Activated CD4-positive, alpha-beta T cell treated with anti-CD3 and anti-CD28 coated beads for 36 hours (primary cell): ENCODE data around the gene TNFAIP8. TPM values are rescaled to one million over a fixed set of nuclear protein-coding genes. Genes with fewer than 3 reads are reported as not detected.

ENCODE experiments used
- ATAC-seq: fragments of 200-7000 bp; cut with Tn5 transposase; one replicate; pipeline ENCODE4 v1.10.0; 2021; ENCODE audit warnings: mild to moderate bottlenecking, moderate library complexity
- CTCF ChIA-PET: fragments of 350-600 bp; sonication (Branson Sonifier 250); formaldehyde crosslinking; loops from one replicate; lab custom pipeline; 2021; ENCODE audit warnings: antibody characterized with exemption; lab: Charles Lee
- POLR2A ChIA-PET: fragments of 350-600 bp; sonication (Branson Sonifier 250); formaldehyde crosslinking; loops from one replicate; lab custom pipeline; 2021; ENCODE audit warnings: antibody characterized with exemption, inconsistent platforms; lab: Charles Lee
- DNase-seq: peaks from one replicate; pipeline ENCODE4 v3.0.0-alpha.2; 2020
- H3K27ac Mint-ChIP-seq: one replicate; pipeline ENCODE4 v1.8.0; 2021; ENCODE audit warnings: mixed read lengths
- H3K27me3 Mint-ChIP-seq: one replicate; pipeline ENCODE4 v1.8.0; 2021; ENCODE audit warnings: mixed read lengths
- H3K36me3 Mint-ChIP-seq: one replicate; pipeline ENCODE4 v1.8.0; 2021; ENCODE audit warnings: low read depth, mixed read lengths
- H3K4me1 Mint-ChIP-seq: one replicate; pipeline ENCODE4 v1.8.0; 2021; ENCODE audit warnings: mixed read lengths
- H3K4me3 Mint-ChIP-seq: one replicate; pipeline ENCODE4 v1.8.0; 2021; ENCODE audit warnings: mild to moderate bottlenecking, moderate library complexity, mixed read lengths
- H3K9me3 Mint-ChIP-seq: one replicate; pipeline ENCODE4 v1.8.0; 2021; ENCODE audit warnings: low read depth, mixed read lengths
- intact Hi-C, 2 experiments: fragments of 100-400 bp; cut with DNase I in 1 of 2; cut with micrococcal nuclease in 1 of 2; formaldehyde crosslinking; loops; one replicate each; pipeline versions ENCODE4 v1.14.2 to v1.15.1; 2022 to 2024; cut with DNase I, micrococcal nuclease
- total RNA-seq, 2 experiments: library from RNA; stranded (reverse); gene quantifications; one replicate each; pipeline ENCODE4 v1.2.3, GENCODE V29; 2021

Gene TNFAIP8
- total RNA-seq, 2 experiments from 2014 or later, result 166 to 171 TPM

DNA sequence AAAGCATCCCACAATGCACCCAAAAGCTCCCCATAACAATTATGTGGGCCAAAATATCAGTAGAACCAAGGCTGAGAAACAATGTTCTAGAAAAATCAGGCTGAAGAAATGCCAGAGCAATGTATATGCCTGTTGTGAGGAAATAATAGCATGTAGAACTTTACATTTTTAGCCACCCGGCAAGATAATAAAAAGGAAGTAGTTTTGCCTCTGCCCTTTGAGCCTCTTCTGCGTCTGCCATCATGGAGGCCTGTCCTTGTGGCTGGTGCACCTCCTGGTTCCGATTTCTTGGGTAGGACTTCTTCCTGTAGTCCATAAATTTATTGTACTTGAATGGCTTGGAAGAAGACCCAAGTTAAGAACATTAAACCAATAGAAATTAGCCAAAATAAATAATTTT lies 38.9 kb upstream of the TNFAIP8 start:
- Mint-ChIP-seq H3K4me1 (peaks cover 94% of the 10 kb centered on the region), H3K27me3 (no peaks in the 10 kb centered on the region), H3K36me3 (peaks cover 43% of the 10 kb centered on the region), H3K27ac (peak overlapping the region; percentile 91), H3K4me3 (no peak overlapping the region), H3K9me3 (no peaks in the 10 kb centered on the region)
- DNase-seq (no peak), ATAC-seq (no peak)
- ChIA-PET POLR2A (no interaction called here), CTCF (interaction anchor here (0.6 to 2.5 kb wide), 10 partner anchors 11 to 95 kb away, joined by 3 to 18 read pairs (median 7); no protein-coding TSS in a partner anchor)
- intact Hi-C loops, result loop anchor here (1.0 to 5.0 kb wide), 2 partner anchors 10 to 330 kb away; partner anchors contain the start of gene DTWD2 (in 1 of the 2)

DNA sequence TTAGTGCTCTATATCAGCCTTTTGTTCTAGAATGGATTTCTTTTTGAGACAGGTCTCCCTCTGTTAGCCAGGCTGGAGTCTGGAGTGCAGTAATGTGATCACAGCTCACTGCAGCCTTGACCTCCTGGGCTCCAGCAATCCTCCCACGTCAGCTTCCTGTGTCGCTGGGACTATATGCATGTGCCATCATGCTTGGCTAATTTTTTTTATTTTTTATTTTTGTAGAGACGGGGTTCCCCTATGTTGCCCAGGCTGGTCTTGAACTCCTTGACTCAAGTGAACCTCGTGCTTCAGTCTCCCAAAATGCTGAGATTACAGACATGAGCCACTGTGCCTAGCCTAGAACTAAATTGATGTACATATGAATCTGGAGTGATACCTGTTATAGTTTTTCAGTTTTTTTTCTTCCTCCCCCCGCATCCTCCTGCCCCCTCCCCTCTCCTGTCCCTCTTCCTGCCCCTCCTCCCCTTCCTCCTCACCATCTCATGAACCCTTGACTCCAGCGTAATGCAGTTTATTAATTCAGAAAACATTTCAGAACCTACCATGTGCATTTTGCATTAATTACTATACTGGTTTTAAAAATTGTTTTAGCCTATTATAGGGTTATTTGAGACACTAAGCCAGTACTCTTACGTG lies 37.4 kb upstream of the TNFAIP8 start:
- ChIA-PET POLR2A (no interaction called here), CTCF (interaction anchor here (0.7 to 1.2 kb wide), 6 partner anchors 9 to 329 kb away, joined by 3 to 5 read pairs (median 3); no protein-coding TSS in a partner anchor)
- no peaks in the 10 kb centered on the region for H3K9me3 Mint-ChIP-seq
- ATAC-seq (peak; percentile 11), DNase-seq (peak; percentile 51)
- H3K27me3 Mint-ChIP-seq, result no peaks in the 10 kb centered on the region
- peaks cover 43% of the 10 kb centered on the region for H3K36me3 Mint-ChIP-seq
- intact Hi-C loops, result loop anchor here in 1 of 2 experiments (5.0 kb wide), 1 partner anchor 331 kb away; the partner anchor contains the start of gene DTWD2
- H3K4me1 Mint-ChIP-seq, result peaks cover 94% of the 10 kb centered on the region
- peak overlapping the region; percentile 20 for H3K4me3 Mint-ChIP-seq
- H3K27ac Mint-ChIP-seq, result peak overlapping the region; percentile 86

DNA sequence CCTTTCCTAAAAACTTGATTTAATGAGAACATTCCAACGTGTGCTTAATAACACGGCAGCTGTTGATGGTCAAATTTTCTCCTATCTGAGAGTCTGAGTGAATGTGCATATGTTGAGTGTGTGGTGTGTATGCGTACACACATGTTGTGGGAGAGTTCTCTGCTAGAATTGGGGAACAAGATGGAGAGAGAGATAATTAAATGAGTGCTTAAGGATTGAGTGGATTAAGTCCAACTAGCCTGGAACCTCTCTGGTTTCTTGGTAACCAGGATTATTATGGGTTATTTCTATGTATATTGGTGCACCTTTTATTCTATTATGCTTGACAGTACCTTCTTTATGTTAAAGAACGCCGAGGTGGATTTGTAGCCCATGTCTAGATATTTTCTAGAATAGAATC lies 36.4 kb upstream of the TNFAIP8 start:
- intact Hi-C loops, result loop anchor here in 1 of 2 experiments (5.0 kb wide), 1 partner anchor 332 kb away; the partner anchor contains the start of gene DTWD2
- Mint-ChIP-seq H3K4me3 (peak overlapping the region; percentile 42), H3K36me3 (peaks cover 43% of the 10 kb centered on the region), H3K27me3 (no peaks in the 10 kb centered on the region), H3K4me1 (peaks cover 94% of the 10 kb centered on the region), H3K9me3 (no peaks in the 10 kb centered on the region), H3K27ac (peak overlapping the region; percentile 94)
- POLR2A ChIA-PET, result no interaction called here
- CTCF ChIA-PET, result no interaction called here
- DNase-seq (no peak), ATAC-seq (no peak)

DNA sequence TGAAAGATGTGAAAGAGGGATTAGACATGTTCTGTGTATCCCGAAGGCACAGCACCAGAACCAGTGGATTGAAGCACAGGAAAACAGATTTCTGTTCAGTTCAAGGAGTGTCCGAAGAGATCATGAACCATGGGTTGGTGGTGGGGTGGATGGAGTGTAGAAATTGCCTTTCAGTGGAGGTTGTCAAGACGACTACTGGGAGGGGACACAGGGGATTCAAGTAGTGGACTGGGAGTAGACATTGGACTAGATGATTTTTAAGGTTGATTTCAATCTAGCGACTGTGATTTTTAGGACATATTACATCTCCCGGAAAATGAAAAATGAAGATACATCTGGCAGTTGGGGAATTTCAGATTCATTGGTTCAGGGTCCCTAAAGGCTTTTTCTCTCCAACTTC lies 35.9 kb upstream of the TNFAIP8 start:
- Mint-ChIP-seq H3K36me3 (peaks cover 43% of the 10 kb centered on the region), H3K4me1 (peaks cover 94% of the 10 kb centered on the region), H3K27ac (peak overlapping the region; percentile 94), H3K27me3 (no peaks in the 10 kb centered on the region), H3K4me3 (peak overlapping the region; percentile 42), H3K9me3 (no peaks in the 10 kb centered on the region)
- ATAC-seq (no peak), DNase-seq (no peak)
- ChIA-PET POLR2A (no interaction called here), CTCF (interaction anchor here (0.7 kb wide), 1 partner anchor 16 kb away, joined by 3 read pairs; no protein-coding TSS in a partner anchor)
- intact Hi-C loops, result loop anchor here in 1 of 2 experiments (5.0 kb wide), 1 partner anchor 333 kb away; the partner anchor contains the start of gene DTWD2

DNA sequence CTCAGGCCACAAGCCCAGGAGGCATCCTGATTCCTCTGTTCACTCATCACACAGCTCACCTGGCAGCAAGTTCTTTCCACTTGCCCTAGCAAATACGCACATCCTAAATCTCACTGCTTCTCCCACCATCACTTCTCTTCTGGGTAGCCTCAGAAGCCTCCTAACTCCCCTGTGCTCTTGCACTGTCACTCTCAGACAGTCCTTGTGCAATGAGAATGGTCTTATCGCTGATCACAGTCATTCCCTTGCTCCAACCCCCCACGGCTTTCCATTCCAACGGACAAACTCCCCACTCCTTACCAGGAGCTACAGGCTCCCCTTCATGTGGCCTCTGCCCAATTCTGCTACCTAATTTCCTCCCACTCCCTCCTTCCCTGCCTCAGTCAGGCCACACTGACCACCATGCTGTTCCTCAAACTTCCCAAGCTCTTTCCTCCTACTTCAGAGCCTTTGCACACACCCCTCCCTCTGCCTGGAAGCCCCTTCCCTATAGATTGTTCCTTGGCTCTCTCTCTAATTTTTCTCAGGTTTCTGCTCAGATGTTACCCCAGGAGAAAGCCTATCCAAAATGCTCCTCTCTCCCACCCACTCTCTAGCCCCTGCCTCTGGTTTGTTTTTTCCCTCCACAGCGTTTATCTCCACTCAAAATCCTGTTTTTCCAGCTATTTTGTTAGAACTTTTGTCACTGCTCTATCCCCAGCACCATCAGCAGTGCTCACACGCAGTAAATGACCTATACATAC lies 34.1 kb upstream of the TNFAIP8 start:
- no peak for DNase-seq
- H3K27me3 Mint-ChIP-seq, result no peaks in the 10 kb centered on the region
- peaks cover 36% of the 10 kb centered on the region for H3K36me3 Mint-ChIP-seq
- CTCF ChIA-PET, result interaction anchor here (0.9 to 2.4 kb wide), 7 partner anchors 13 to 90 kb away, joined by 3 to 10 read pairs (median 3); no protein-coding TSS in a partner anchor
- no peak for ATAC-seq
- no peaks in the 10 kb centered on the region for H3K9me3 Mint-ChIP-seq
- POLR2A ChIA-PET, result no interaction called here
- intact Hi-C loops, result no loop called here
- peak overlapping the region; percentile 42 for H3K4me3 Mint-ChIP-seq
- H3K4me1 Mint-ChIP-seq, result peaks cover 92% of the 10 kb centered on the region
- peak overlapping the region; percentile 94 for H3K27ac Mint-ChIP-seq

DNA sequence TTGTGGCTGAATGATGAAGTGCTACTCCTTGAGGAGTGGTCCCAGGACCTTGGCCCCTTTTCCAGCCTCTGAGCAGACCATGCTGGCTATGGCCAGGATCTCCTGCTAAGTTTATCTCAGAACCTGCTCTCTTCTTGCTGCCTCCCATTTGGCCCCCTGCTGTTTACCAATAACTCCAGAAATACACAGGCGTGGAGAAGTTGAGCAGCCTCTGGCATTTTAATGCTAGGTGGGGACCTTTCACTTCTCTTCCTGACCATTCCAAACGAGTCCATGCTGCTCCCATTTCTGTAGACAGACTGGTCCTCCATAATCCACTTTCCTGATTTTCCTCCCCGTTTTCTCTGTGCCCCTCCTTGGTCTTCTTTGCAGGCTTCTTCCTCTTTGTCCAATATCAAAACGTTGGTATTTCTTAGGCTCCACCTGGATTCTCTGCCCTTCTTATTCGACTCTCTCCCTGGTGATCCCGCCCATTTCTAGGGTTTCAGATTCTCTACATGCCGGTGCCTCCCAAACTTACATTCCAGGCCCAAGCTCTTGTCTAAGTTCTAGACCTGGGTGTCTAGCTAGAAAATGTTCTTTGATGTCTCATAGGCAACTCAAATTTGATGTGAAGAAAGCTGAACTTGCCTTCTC lies 33.4 kb upstream of the TNFAIP8 start:
- peak overlapping the region; percentile 42 for H3K4me3 Mint-ChIP-seq
- peaks cover 33% of the 10 kb centered on the region for H3K36me3 Mint-ChIP-seq
- CTCF ChIA-PET, result interaction anchor here (0.6 to 2.4 kb wide), 12 partner anchors 12 to 89 kb away, joined by 3 to 14 read pairs (median 4); no protein-coding TSS in a partner anchor
- intact Hi-C loops, result no loop called here
- H3K27ac Mint-ChIP-seq, result peak overlapping the region; percentile 94
- H3K27me3 Mint-ChIP-seq, result no peaks in the 10 kb centered on the region
- POLR2A ChIA-PET, result interaction anchor here (0.6 to 1.1 kb wide), 4 partner anchors 10 to 274 kb away, joined by 3 to 5 read pairs (median 4); partner anchors contain the start of gene DMXL1
- ATAC-seq, result no peak
- DNase-seq, result no peak
- H3K4me1 Mint-ChIP-seq, result peaks cover 96% of the 10 kb centered on the region
- no peaks in the 10 kb centered on the region for H3K9me3 Mint-ChIP-seq

DNA sequence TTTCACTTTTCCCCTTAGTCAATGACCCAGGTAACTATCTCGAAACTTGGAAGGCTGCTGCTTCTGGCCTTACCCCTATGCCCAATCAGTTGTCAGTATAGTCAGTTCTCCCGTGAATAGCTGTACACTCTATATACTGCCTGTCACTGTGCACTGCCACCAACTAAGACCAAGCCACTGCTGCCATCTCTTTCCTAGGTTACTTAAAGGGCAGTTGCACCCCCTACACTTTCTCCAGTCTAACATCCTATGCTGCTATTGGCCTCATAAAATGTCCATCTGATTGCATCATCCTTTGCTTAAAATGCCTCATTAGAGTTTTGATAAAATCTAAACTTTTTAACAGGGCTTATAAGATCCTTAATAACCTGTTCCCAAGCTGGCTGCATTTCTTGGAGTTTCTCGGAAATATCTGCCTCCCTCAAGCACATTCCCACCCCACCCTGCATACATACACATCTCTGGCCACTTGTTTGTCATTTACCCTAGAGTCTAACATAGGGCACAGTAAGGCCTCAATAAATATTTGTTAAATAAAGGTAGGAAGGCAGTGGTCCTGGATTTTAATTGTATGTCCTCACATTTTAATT lies 32.8 kb upstream of the TNFAIP8 start:
- H3K27me3 Mint-ChIP-seq, result no peaks in the 10 kb centered on the region
- intact Hi-C loops, result no loop called here
- peak; percentile 54 for DNase-seq
- ATAC-seq, result peak; percentile 71
- CTCF ChIA-PET, result interaction anchor here (0.6 to 2.4 kb wide), 14 partner anchors 7 to 88 kb away, joined by 3 to 14 read pairs (median 4); no protein-coding TSS in a partner anchor
- H3K9me3 Mint-ChIP-seq, result no peaks in the 10 kb centered on the region
- POLR2A ChIA-PET, result interaction anchor here (0.6 to 1.1 kb wide), 5 partner anchors 10 to 274 kb away, joined by 3 to 5 read pairs (median 4); partner anchors contain the start of gene DMXL1
- peak overlapping the region; percentile 94 for H3K27ac Mint-ChIP-seq
- peaks cover 32% of the 10 kb centered on the region for H3K36me3 Mint-ChIP-seq
- H3K4me3 Mint-ChIP-seq, result peak overlapping the region; percentile 42
- peaks cover 96% of the 10 kb centered on the region for H3K4me1 Mint-ChIP-seq

DNA sequence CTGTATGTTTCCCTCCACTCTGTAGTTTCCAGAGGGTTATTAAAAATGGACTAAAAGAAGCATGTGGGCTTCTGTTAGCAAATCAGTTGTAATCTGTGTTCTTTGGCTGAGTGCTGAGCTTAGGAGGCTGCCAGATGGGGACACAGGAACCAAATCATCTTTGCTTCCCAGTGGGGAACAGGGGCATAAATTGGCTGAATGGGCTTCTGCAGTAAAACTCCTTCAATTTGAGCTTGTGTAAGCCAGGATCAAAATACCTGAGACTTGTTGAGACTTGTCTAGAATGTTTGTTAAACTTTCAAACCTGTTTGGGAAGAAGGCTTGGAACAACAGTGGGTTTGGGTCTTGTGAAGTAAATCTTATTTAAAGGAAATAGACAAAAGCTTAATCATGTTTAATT lies 32.2 kb upstream of the TNFAIP8 start:
- ChIA-PET POLR2A (interaction anchor here (0.6 to 1.0 kb wide), 3 partner anchors 9 to 36 kb away, joined by 3 to 6 read pairs (median 3); no protein-coding TSS in a partner anchor), CTCF (interaction anchor here (0.9 to 2.4 kb wide), 13 partner anchors 8 to 88 kb away, joined by 3 to 14 read pairs (median 4); no protein-coding TSS in a partner anchor)
- Mint-ChIP-seq H3K36me3 (peaks cover 33% of the 10 kb centered on the region), H3K4me3 (no peak overlapping the region), H3K4me1 (peaks cover 96% of the 10 kb centered on the region), H3K27ac (peak overlapping the region; percentile 94), H3K9me3 (no peaks in the 10 kb centered on the region), H3K27me3 (no peaks in the 10 kb centered on the region)
- intact Hi-C loops, result no loop called here
- ATAC-seq, result no peak
- no peak for DNase-seq

DNA sequence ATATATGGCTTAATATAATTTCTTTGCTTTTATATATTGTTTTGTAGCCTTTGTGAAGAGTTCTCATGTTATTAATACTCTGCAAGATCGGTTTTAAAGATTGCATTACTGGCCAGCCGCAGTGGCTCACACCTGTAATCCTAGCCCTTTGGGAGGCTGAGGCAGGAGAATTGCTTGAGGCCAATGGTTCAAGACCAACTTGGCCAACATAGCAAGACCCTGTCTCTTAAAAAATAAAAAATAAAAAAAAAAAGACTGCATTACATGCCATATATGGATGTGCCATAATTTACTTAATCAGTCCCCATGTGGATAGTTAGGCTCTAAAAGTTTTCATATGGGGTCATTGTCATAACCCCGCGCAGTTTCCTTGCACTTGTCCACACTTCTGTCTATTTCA lies 31.0 kb upstream of the TNFAIP8 start:
- H3K4me3 Mint-ChIP-seq, result no peak overlapping the region
- H3K9me3 Mint-ChIP-seq, result no peaks in the 10 kb centered on the region
- POLR2A ChIA-PET, result no interaction called here
- peaks cover 97% of the 10 kb centered on the region for H3K4me1 Mint-ChIP-seq
- DNase-seq (no peak), ATAC-seq (no peak)
- intact Hi-C loops, result no loop called here
- H3K27ac Mint-ChIP-seq, result peak overlapping the region; percentile 27
- H3K36me3 Mint-ChIP-seq, result peaks cover 30% of the 10 kb centered on the region
- H3K27me3 Mint-ChIP-seq, result no peaks in the 10 kb centered on the region
- CTCF ChIA-PET, result no interaction called here

DNA sequence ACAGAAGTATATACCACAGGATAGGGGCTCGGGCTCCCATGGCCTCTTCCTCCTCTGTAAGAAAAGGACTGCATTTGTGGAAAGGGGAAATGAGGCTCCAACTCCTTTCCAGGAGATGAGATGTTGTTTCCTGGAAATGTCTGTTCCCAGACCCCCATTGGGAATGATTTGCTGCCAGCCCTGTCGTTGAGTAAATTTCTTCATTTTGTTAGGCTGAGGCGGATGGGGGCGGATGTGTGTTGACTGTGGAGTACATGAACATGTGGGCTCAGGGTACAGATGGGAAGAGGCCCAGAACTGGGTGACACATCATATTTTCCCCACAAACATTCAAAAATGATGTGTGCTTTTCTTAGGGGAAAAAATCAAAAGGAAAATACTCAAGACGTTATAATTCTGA lies 28.8 kb upstream of the TNFAIP8 start:
- ATAC-seq (peak; percentile 40), DNase-seq (peak; percentile 80)
- H3K4me3 Mint-ChIP-seq, result peak overlapping the region; percentile 53

More for the DNA sequence above, 28.8 kb upstream of the TNFAIP8 start:
- ChIA-PET CTCF (interaction anchor here (1.0 to 1.6 kb wide), 5 partner anchors 9 to 59 kb away, joined by 3 to 6 read pairs (median 4); no protein-coding TSS in a partner anchor), POLR2A (no interaction called here)
- H3K27ac Mint-ChIP-seq, result peak overlapping the region; percentile 98
- no peaks in the 10 kb centered on the region for H3K27me3 Mint-ChIP-seq
- H3K4me1 Mint-ChIP-seq, result peaks cover 97% of the 10 kb centered on the region
- intact Hi-C loops, result loop anchor here (1.0 kb wide), 3 partner anchors 11 to 59 kb away; no protein-coding TSS in a partner anchor
- H3K9me3 Mint-ChIP-seq, result no peaks in the 10 kb centered on the region
- H3K36me3 Mint-ChIP-seq, result peaks cover 22% of the 10 kb centered on the region
